GM18505 (cell line): ENCODE data around the gene SMG6.

ENCODE experiments used
- ATAC-seq: cut with Tn5 transposase; IDR thresholded peaks from one replicate; pipeline ENCODE4 v1.9.1; 2021; ENCODE audit not compliant: unreplicated experiment
- POLR2A ChIP-seq: IDR thresholded peaks from 4 replicates; pipeline ENCODE4 v1.6.1; 2011; ENCODE audit warnings: borderline replicate concordance; ENCODE audit not compliant: insufficient read depth, insufficient read length; ENCODE audit errors: extremely low read depth

SMG6 gene

GRCh38 chr17:2040942-2041560, 262.5 kb downstream of the SMG6 start:
- TF ChIP-seq POLR2A: no peak
- ATAC-seq: no peak

- no peak for TF ChIP-seq POLR2A
- no peak for ATAC-seq
These were observed 263.3 kb downstream of the SMG6 start for GRCh38 chr17:2040219-2040827.

GRCh38 chr17:2037155-2037554, 266.4 kb downstream of the SMG6 start:
- TF ChIP-seq POLR2A: no peak
- no peak for ATAC-seq

GRCh38 chr17:2035541-2036488, 267.8 kb downstream of the SMG6 start:
- no peak for TF ChIP-seq POLR2A
- no peak for ATAC-seq

DNA sequence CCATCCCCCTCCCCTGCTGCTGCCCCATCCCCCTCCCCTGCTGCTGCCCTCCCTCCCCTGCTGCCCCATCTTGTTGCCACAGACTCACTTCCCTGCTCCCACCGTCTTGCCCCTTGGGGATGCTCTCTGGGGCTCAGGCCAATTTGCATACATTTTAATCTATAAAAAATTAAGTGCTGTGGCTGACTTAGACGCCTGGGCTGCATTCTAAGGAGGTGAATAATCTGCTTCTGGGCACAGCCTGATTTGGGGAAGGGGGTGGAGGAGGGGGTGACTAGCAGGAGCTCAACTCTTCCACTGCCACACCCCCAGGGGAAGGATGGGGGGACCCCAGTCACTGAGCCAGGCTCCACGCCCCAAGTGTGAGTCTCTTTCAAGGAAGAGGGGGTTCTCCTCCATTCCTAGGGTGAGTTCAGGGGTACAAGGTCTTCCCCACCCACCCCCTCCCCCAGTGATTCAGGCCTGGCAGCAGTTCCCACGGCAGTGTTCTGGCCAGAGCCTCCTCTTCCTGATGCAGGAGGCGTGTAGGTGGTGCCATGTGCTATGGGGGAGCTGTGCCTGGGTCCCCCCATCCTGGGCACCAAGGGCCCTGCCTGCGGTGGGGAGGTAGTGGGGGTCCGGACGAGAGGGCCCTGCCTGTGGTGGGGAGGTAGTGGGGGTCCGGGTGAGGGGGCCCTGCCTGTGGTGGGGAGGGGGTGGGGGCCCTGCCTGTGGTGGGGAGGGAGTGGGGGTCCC, 268.6 kb downstream of the SMG6 start:
- no peak for TF ChIP-seq POLR2A
- no peak for ATAC-seq

- TF ChIP-seq POLR2A: no peak
- ATAC-seq: no peak
These were observed 269.4 kb downstream of the SMG6 start for GRCh38 chr17:2034157-2034556.

DNA sequence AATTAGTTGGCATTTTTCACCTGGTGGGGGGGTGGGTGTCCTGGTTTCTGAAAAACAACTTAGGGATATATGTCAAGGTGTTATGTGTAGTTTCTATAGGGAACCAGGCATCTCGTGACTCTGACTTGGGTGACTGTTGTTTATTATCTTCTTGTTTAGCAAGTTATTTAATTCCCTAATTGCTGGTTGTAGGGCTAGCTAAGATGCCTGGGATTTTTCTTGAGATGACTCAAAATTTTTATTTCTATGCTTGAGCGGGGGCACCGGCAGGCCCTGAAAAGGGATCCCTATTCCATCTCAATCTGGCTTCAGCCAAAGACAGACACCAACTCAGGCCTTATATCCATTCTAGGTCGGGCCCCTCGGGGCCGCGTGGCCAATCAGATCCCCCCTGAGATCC, 270.4 kb downstream of the SMG6 start:
- no peak for ATAC-seq
- no peak for TF ChIP-seq POLR2A

DNA sequence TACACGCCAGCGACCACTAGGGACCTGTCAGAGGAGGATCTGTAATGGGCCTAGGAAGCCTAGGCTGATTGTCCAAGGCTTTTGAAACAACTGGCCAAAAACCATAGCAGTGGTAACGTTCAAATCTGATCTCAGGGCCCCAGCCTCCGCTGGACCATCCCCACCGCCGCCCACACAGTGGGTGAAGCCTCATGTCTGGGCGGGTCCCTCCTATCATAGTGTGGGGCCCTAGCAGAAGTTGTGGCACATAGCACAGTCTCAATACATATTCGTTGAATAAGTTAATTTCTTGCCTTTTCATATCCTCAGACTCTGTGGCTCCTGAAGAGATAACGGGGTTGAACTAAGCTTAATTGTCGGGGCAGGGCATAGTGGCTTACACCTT, 272.8 kb downstream of the SMG6 start:
- no peak for ATAC-seq
- no peak for TF ChIP-seq POLR2A

- peak; percentile 59 for ATAC-seq
- peak; percentile 60 for TF ChIP-seq POLR2A
These were observed 273.4 kb downstream of the SMG6 start, which contains the start of gene DPH1 for GRCh38 chr17:2029911-2030778. DPH1 (plus strand) TSS chr17:2030153; CDS start chr17:2030170, 17 bp downstream.

- no peak for TF ChIP-seq POLR2A
- ATAC-seq: no peak
These were observed 274.8 kb downstream of the SMG6 start for GRCh38 chr17:2028737-2029136.

GRCh38 chr17:2028234-2028614, 275.4 kb downstream of the SMG6 start:
- no peak for TF ChIP-seq POLR2A
- no peak for ATAC-seq

DNA sequence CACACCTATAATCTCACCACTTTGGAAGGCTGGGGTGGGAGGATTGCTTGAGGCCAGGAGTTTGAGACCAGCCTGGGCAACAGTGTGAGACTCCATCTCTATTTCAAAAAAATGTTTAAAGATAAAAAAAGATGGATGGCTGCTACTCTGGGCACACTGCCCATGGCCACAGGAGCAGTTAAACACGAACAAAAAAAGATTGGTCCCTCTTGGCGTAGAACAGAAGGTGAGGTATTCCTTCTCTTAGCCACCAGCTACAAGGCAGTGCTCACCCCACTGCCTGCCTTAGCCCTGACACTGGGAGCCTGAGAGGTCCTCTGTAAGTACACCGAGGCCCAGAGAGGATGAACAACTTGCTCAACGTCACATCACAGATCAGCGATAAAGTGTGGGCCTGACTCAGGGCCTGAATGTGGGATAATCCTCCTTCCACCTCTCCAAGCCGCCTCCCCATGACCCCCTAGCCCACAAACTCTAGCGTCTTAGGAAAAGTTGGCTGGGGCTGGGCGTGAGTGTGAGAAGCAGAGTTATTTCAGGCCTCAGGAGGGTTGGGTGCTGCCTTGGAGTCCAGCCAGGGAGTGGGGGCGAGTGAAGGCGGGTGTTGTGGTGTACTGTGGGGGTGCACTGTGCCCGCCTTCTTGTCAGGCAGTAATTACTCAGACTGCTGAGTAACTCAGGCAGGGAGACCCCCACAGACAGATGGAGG, 275.9 kb downstream of the SMG6 start:
- no peak for ATAC-seq
- TF ChIP-seq POLR2A: no peak
